Stimulated activated naive CD4-positive, alpha-beta T cell (primary cell): Measurements from ENCODE around the gene SYN1.
A peak's percentile ranks its signal among the peaks of the same experiment; 100 is the strongest.

Experiments
- DNase-seq, 6 experiments: peaks; one replicate each; lab custom pipeline; 2025; lab: John Stamatoyannopoulos, UW

SYN1 gene

GRCh38 chrX:47529548-47529947, 90.1 kb downstream of the SYN1 start:
- DNase-seq: no peak

- no peak for DNase-seq
Measured at GRCh38 chrX:47523713-47524166, 95.9 kb downstream of the SYN1 start.

DNA sequence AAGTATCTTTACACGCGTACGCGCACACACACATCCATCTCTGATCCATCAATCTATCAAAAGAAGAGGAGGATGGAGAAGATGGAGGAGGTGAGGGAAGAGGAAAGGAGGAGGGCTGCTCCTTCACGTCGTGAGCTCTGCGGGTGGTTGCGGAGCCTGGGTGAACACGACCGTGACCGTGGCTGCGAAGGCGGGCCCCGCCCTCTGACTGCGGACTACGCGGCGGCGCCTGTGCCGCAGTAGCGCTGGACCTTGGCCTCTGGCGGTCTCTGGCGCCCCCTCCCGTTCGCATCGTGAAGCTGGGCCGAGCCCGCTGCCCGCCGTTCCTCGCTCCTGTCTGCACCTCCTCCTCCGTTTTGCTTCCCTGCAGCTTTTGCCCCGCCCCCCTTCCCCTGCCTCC, 96.4 kb downstream of the SYN1 start:
- peak; percentile 13 to 74 (median 66) for DNase-seq
